Breast epithelium (tissue), 3 donors: Measurements from ENCODE around the gene MYLK3.

Experiments
- POLR2A ChIP-seq: fragments of 450-650 bp; IDR thresholded peaks from one replicate; pipeline ENCODE4 v1.6.1; 2016; ENCODE audit warnings: antibody characterized with exemption, mild to moderate bottlenecking, moderate library complexity
- TF ChIP-seq, protein P1 (sequence below), 3 donors: fragments of 450-650 bp; IDR thresholded peaks; one replicate each; pipeline ENCODE4 v1.5.1; 2016 to 2017; ENCODE audit warnings: antibody characterized with exemption in 3 of 3, mild to moderate bottlenecking in 3 of 3, moderate library complexity in 3 of 3

DNA sequence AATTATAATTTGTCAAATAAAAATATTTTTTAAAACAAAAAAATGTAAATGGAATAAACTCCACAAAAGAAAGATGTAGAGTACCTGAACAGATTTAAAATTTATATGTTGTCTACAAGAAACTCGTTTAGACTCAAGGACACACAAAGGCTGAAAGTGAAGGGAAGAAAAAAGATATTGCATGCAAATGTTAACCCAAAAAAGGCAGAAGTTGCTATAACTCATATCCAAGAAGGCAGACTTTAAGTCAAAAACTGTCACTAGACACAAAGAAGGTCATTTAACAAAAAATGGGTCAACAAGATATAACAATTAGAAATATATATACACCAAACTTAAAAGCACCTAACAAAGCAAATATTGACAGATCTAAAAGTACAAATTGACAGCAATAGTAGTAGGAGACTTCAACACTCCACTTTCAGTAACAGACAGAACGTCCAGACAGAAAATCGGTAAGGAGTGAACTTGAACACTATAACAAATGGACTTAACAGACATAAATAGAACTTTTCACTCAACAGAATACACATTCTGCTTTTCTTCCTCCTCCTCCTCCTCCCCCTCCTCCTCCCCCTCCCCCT is 40.8 kb upstream of the MYLK3 start:
- TF ChIP-seq, protein P1, sequence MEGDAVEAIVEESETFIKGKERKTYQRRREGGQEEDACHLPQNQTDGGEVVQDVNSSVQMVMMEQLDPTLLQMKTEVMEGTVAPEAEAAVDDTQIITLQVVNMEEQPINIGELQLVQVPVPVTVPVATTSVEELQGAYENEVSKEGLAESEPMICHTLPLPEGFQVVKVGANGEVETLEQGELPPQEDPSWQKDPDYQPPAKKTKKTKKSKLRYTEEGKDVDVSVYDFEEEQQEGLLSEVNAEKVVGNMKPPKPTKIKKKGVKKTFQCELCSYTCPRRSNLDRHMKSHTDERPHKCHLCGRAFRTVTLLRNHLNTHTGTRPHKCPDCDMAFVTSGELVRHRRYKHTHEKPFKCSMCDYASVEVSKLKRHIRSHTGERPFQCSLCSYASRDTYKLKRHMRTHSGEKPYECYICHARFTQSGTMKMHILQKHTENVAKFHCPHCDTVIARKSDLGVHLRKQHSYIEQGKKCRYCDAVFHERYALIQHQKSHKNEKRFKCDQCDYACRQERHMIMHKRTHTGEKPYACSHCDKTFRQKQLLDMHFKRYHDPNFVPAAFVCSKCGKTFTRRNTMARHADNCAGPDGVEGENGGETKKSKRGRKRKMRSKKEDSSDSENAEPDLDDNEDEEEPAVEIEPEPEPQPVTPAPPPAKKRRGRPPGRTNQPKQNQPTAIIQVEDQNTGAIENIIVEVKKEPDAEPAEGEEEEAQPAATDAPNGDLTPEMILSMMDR (IDR thresholded peaks at IDR 0.05): no peak
- TF ChIP-seq POLR2A: no peak
